GM08714 (cell line): ENCODE data around the gene IL17RD.

Source experiments
- H3K4me3 ChIP-seq: fragments of 200-500 bp; sonication (Bioruptor generic); 2 replicates; pipeline ENCODE4 v1.5.1; 2014; ENCODE audit warnings: mild to moderate bottlenecking, low read length, inconsistent platforms
- ZNF274 ChIP-seq: IDR thresholded peaks from 2 replicates; pipeline ENCODE4 v1.6.1; 2012; ENCODE audit warnings: mild to moderate bottlenecking, low read depth, low read length

The IL17RD gene

GRCh38 chr3:57128826-57129667 lies 36.1 kb downstream of the IL17RD start:
- H3K4me3 ChIP-seq, result no peak overlapping the region
- no peak for TF ChIP-seq ZNF274

DNA sequence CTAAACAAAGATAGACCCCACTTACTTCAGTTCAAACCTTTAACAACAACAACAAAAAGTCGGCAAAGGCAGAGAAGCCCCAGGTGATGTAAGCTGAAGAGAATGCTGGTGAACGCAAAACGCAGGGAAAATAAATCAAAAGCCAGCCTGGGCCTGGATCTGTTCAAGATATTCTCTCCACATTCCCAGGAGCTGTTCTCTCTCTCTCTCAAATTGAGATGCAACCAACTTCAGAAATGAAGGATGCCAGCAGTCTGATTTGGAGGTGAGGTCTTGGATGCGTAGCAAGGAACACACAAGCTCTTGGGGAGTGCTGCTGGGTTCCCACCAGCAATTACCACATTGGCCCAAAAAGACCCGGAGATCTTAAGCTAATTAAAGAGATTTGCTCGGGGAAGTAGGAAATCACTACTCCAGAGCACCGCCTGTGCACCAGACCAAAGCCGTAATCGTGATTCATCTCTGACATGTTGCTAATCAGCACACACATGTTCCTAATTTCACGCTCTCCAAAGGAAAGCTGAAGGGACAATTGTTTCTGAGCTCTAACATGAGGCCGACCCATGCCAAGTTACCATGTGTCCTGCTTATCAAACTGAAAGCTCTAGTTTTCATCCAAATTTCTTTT lies 37.1 kb downstream of the IL17RD start:
- no peak overlapping the region for H3K4me3 ChIP-seq
- TF ChIP-seq ZNF274, result no peak

GRCh38 chr3:57126244-57126643 lies 38.9 kb downstream of the IL17RD start:
- H3K4me3 ChIP-seq, result no peak overlapping the region
- TF ChIP-seq ZNF274, result no peak

DNA sequence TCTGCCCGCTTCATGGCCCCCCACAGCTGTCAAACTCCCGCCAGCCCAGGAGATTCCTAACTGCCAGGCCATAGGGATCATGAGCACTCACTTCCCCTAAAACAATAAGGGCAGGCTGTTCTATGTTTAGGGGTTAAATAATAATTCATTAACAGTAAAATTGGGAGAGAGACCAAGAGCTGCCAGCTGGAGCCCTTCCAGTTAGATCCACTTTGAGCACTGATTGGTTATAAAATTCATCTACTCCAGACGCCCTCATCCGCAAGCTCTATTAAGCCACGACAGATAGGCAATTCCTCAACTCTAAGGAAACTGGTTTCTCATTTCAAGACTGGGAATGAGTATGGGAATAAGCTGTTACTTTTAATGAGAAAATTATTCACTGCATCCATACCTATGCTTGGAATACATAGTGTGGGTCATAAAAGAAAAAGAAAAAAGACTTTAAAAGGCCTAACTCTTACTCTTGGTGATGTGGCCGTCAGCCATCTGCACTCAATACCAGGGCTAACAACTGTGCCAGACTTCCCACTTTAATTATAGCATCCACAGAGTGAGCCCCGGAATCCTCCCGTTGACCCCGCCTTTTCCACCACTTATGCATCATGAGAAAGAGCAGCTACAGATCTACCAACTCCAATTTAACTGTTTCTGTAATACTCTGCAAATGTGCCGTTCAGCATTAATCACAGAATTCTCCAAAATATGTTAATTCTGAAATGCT lies 44.5 kb downstream of the IL17RD start:
- no peak overlapping the region for H3K4me3 ChIP-seq
- no peak for TF ChIP-seq ZNF274

GRCh38 chr3:57120040-57120439 lies 45.1 kb downstream of the IL17RD start:
- TF ChIP-seq ZNF274, result no peak
- H3K4me3 ChIP-seq, result no peak overlapping the region

- no peak overlapping the region for H3K4me3 ChIP-seq
- TF ChIP-seq ZNF274, result no peak
Observed at GRCh38 chr3:57118254-57118653, 46.9 kb downstream of the IL17RD start.

DNA sequence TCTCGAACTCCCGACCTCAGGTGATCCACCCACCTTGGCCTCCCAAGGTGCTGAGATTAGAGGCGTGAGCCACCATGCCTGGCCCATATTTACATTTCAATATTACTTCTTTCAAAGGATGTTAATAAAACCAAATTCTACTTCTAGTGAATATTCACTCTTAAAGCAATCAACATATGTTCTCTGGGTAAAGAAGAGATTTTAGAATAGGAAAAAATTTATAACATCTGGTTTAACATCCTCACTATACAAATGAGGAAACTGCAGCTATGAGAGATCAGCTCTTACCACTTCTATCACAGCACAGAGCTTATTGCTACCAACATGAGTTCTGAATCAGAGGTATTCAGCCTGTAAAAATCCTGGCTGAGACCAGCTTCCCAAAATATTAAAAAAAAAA lies 48.7 kb downstream of the IL17RD start:
- H3K4me3 ChIP-seq, result no peak overlapping the region
- TF ChIP-seq ZNF274, result no peak

DNA sequence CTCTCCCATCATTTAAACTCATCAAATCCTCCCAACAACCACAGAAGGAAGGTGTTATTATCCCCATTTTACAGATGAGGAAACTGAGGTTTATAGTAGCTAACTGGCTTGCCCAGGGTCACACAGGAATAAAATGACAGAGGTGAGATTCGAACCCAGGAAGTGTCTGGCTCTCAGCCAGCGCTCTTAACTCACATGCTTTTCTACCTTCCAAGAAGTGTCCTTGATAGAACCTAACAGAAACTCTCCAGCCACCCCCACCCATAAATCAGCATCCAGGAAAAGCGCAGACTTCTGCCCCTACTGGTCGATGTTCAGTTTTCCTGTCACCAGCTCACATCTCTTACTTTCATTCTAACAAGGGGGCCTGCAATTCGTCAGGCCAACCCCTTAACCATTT lies 52.9 kb downstream of the IL17RD start:
- TF ChIP-seq ZNF274, result no peak
- no peak overlapping the region for H3K4me3 ChIP-seq

DNA sequence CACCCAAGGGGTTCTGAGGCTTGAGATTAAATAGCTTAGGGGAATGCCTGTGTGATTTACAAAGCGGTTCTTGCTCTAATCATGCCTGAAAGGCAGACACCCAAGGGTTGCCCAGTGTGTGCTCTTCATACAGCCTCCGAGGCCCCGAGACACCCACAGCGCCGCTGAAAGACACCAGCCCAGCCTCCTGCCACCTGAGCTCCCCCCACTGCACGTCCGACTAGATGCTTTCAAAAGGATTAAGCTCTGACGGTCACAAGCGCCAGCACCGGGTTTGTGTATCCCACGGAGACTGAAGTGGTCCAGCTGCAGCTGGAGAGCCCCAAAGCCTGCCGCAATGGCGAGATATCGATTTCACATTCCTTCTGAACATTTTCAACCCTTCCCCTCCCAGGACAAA lies 54.4 kb downstream of the IL17RD start:
- TF ChIP-seq ZNF274, result no peak
- no peak overlapping the region for H3K4me3 ChIP-seq

- H3K4me3 ChIP-seq, result no peak overlapping the region
- no peak for TF ChIP-seq ZNF274
Observed at GRCh38 chr3:57110214-57110613, 54.9 kb downstream of the IL17RD start.

DNA sequence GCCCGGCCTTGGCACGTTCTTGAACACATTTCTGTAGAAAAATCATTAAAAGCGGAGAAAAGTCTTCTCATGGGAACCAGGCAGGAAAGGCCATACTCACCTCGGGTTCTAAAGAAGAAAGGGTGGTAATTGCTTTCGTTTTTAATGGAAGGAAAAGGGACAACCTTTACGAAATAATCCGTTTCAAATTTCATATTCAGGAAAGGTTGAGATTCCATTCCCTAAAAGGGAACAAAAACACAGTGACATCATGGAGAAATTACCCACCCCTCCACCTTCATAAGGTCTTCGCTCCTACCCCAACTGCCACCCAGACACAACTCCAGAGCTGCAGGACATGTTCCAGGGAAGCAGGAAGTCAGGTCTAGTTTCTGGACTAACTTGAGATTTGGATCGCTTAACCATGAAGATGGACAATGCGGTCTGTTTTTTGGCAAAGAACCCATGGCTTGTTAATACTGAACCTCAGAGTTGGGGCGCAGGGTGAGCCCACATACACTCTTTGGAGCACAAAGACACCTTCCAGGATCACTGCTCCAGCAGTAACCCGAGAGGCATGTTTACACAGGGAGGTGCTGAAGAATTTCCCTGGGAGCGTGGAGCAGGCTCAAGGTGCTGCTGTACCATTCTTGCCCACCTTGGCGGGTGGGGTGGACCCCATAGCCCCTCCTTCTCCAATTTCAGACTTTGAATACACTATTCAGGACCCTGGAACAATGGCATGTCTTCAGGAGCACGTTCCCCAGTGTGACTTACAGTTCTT lies 55.5 kb downstream of the IL17RD start:
- TF ChIP-seq ZNF274, result no peak
- H3K4me3 ChIP-seq, result no peak overlapping the region

DNA sequence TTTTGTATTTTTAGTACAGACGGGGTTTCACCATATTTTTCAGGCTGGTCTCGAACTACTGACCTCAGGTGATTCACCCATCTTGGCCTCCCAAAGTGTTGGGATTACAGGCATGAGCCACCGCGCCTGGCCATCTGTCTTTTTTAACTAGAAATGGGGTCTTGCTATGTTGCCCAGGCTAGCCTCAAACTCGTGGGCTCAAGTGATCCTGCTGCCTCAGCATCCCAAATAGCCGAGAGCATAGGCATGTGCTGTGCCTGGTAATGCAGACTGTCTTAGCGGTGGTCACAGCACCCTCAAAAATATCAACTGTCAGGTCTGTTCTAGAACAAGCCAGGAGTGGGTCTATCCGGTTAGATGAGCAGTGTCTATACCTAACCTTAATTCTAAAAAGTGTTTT lies 56.5 kb downstream of the IL17RD start:
- no peak for TF ChIP-seq ZNF274
- no peak overlapping the region for H3K4me3 ChIP-seq

- no peak overlapping the region for H3K4me3 ChIP-seq
- TF ChIP-seq ZNF274, result no peak
Observed at GRCh38 chr3:57105585-57105984, 59.6 kb downstream of the IL17RD start.

- TF ChIP-seq ZNF274, result no peak
- no peak overlapping the region for H3K4me3 ChIP-seq
Observed at GRCh38 chr3:57100046-57100695, 65.0 kb downstream of the IL17RD start.
